HG03520 (cell line): ENCODE measurements around the gene IL17F.
"Not testable (repeated sequence)": the region's sequence is repeated elsewhere in the genome, so short reads cannot be mapped to it uniquely, and the experiment has no call there.

Source experiments
- ATAC-seq: cut with Tn5 transposase; IDR thresholded peaks from one replicate; pipeline ENCODE4 v1.9.1; 2021; ENCODE audit warnings: mild to moderate bottlenecking, moderate library complexity; ENCODE audit not compliant: unreplicated experiment

IL17F gene

DNA sequence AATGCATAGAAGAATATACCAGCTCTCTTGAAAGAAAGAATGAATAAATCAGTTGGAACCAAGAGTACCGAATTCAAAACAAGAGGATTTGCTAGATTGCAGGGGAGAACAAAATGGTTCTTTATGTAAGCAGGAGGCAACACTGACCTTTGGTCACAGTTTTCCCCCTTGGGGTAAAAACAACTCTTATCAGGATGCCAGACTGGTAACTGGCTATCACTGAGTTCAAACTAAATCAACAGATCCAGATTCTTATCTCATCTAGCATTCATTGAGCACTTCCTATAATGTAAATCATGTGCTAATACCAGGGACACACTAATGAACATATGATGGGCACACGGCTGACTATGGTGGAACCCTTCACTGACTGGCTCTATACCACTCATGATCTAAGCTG, 4.8 kb upstream of the IL17F start:
- ATAC-seq: no peak

- no peak for ATAC-seq
These were observed 1.1 kb upstream of the IL17F start for GRCh38 chr6:52245425-52245824.

DNA sequence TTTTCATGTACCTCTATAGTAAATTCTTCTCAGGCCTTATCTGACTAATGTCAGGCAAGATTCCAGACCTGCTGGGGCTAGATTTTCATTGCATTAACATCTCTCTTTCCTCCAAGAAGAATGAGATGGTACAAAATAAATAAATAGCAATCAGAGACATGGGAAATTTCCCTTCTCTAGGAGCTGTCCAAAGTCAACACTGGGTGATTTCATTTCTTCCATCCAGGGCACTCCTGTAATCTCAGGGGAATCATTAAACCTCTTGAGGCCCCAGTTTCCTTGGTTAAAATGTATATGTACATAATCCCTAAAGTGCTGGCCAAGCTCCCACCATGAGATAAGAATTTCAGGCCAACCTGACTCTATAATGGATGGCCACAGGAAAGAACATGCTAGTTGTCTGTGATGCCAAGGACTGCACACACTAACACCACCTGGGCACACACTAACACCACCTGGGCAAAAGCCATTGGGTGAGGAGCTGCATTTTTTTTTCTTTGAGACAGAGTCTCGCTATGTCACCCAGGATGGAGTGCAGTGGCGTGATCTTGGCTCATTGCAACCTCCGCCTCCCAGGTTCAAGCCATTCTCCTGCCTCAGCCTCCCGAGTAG, 912 bp downstream of the IL17F start:
- ATAC-seq: no peak

DNA sequence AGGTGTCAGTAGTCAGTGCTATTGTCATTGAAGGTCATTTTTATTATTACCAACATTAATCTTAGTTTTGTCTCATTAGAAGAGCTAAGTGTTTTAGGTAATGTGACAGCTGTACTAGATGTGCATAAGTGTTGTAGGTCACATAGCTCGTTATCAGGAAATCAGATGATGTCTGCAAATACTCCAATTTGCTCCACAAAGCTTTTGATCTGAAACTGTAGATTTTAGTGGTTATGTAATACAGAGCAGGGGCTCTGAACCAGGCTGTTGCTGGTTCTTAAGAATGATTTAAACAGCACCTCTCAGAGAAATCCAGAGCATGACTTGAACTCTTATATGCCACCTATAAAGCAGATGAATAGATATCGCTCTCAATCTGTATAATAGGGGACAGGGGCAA, 2.5 kb downstream of the IL17F start:
- ATAC-seq: no peak

DNA sequence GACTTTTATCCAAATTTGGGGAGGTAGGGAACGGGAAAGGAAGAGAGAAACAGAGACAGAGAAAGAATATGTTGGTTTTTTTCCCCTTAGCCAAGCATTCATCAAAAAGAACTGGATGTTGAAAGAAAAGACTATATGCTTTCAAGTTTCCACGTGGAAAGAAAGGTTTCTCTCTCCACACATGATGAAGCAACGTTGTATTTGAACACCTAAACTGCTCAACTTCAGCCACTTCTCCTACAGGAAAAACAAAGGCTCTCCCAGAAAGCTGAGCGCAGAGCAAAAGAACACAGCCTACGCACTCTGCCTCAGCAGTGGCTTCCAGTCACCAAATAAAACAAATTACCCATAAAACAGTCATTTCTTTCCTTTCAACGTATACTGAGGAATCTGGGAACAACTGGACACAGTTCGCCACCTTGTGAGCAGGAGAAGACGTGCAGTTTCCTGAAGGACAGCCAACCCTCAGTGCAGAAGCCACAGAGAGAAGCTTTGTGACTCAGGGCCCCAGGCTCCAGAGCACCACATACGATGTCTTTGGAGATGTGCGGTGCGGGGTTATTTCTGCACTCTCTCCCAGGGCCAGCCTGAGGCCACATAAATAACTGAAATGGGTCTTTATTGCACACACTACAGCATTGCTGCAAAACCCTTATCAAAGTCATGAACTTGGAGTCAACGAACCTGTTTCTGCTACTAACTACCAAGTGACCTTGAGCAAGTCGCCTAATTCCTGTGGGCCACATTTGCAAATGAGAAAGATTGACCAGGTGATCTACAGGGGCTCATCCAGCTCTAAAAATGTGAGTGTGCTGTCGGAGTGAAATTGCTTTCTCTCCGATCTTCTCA, 10.1 kb downstream of the IL17F start:
- peak; percentile 65 for ATAC-seq

GRCh38 chr6:52233005-52233404, 11.3 kb downstream of the IL17F start:
- no peak for ATAC-seq

- ATAC-seq: no peak
These were observed 12.7 kb downstream of the IL17F start for GRCh38 chr6:52231406-52232127.

- ATAC-seq: no peak
These were observed 13.6 kb downstream of the IL17F start for GRCh38 chr6:52230685-52231084.

DNA sequence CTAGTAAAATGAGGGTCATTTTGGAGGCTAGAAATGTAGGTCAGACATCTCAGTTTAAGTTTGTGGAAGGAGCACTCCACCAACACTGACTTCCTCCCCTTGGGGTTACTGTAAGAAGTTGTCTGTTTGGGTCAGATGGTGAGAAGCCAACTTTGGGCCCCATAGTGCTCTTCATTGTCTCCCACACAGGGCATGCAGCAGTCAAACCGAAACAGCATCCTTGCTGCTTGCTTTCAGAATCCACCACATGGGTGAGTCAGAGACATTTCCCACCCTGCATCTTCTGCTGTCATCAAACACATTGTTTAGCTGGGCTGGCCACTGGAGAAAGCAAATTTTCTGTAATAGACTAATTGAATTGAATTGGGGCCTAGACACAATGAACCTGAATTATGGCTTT, 16.8 kb downstream of the IL17F start:
- ATAC-seq: peak; percentile 100

DNA sequence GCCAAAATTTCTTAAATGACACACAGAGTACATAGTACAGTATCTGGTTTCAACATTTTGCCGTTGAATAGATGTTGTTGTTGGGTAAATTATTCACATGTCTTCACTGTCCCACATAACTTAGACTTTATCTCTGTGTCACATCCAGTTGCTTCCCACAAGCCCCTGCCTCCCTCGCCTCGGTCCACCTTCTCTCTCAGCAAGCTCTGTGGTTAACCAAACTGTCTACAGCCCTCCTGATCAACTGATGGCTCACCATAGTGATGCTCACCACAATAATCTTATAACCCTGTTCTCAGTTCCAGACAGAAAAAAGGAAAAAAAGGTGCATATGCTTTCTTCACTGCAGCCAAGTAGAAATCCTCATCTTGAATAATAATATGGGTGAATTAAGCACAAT, 23.0 kb downstream of the IL17F start:
- peak; percentile 85 for ATAC-seq

GRCh38 chr6:52217761-52218160, 26.5 kb downstream of the IL17F start:
- no peak for ATAC-seq

DNA sequence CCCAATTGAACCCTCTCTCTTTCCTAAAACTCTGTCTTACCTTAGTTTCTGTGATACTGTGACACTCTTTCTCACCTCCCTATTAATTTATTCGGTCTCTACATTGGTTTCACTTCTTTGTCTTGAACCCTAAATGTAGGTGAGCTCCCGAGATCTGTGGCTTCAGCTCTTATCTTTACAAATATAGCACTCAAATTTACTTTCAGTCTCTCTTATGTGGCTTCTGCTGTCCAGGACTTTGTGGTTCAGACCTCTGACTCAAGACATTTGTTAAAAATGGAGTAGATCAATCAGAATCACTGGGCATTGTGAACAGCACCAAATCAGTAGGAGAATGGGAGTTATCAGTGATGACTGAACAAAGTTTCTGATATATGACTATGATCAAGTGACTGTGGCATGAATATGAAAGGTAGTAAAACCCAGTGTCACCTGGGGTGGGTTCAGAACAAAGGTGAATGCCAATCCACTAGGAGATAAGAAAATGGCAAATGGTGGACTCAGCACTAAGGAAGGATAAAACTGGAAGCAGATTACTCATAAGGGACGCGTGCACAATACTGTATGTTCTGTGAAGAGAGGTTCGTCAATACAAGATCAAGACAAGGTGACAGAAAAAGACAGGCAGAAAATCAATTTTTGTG, 27.2 kb downstream of the IL17F start:
- ATAC-seq: no peak

DNA sequence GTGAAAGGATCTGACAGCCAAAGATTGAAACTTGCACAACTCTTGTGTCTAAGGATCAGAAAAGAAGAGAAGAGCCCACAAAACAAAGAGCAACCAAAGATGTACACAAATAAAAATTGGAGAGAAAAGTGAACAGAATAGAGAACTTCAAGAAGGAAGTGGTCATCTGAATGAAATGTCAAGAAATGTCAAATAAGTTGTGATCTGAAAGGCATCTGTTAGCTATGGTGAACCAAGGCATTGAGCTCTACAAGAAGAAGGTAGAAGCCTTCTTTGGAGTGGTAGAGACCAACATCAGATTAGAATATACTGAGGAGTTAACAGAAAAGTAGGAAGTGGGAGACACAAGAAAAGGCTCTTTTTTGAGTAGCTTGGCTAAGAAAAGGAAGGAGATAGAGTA, 28.5 kb downstream of the IL17F start:
- ATAC-seq: no peak

DNA sequence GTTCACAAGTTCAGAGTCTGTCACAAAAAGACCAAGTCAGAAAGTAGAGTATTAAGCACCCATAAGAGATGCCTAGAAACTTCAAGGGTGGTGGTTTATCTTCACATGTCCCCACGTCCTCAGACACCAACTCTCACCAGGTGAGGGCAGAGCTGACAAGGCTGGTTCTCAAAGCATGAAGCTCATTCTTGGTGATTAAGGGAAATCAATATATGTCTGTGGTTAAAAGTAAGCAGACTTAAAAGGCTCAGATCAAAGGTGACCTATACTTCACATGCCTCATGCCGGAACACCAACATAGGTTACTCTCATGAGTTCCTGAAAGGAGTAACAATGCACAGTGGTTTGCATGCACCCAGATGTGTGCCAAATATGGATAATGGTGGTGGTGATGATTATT, 31.2 kb downstream of the IL17F start:
- ATAC-seq: no peak

DNA sequence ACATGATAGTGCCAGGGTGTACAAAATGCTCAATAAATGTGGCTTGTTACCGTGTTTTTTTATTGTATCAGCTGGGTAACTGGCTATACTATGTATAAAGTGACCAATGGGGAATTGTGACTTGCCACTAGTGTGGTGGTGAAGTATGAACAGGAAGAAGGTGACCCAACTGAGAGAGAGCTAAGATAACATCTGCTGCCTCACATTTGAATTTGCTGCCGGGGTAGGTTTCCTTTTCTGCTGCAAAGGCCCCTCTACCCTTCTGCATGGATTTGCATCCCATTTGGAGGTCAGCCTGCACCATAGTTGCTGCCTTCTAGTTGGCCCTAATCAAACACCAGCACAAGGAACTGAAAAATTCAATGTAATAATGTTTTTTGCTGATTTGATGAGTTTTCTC, 34.1 kb downstream of the IL17F start:
- peak; percentile 79 for ATAC-seq

- ATAC-seq: no peak
These were observed 34.5 kb downstream of the IL17F start for GRCh38 chr6:52209770-52210169.

GRCh38 chr6:52208612-52209011, 35.7 kb downstream of the IL17F start:
- no peak for ATAC-seq

GRCh38 chr6:52207066-52207465, 37.2 kb downstream of the IL17F start:
- ATAC-seq: no peak

DNA sequence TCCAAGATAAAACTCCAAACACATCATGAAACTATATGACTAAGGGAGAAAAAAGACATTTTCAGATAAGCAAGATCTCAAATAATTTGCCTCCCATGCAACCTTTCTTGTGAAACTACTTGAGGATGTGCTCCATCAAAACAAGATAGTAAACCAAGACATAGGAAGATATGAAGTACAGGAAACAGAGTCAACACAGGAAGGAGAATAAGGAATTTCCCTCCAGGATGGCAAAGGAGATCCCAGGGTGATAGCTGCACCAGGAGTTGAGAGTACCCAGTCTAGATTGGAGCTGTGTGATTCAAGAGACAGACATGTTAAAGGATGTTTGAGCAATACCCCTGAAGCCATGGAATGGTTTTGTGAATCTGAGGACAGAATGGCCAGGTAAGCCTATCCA, 42.8 kb downstream of the IL17F start:
- ATAC-seq: no peak

DNA sequence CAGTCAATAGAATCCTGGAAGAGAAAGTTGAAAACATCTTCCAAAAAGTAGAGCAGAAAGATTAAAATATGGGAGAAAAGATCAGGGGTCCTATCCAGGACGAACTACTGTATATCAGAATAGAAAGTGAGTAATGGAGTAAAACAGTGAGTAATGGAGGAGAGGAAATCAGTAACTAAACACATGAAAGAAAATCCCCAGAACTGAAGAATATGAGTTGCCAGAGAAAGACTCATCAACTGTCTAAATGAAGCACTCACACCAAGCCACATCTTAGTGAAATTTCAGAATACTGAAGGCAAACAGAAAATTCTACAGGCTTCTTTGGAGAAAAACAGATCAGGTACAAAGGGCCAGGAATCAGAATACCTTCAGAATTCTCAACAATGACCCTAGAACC, 43.3 kb downstream of the IL17F start:
- ATAC-seq: no peak

DNA sequence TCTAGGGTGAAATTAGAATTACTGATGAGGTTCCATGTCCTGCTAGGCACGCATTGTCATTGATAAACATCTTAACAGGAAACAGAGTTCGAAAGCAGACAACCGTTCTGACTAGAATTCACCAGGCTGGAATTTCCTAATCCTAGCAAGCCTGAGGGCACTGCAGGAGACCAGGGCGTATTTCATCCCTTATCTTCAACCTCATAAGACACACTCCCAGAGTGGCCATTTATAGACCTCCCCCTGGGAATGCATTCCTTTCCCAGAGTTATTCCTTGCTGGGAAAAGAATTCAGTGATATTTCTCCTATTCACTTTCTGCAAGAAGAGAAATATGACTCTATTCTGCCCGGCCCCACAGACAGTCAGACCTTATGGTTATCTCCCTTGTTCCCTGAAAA, 44.2 kb downstream of the IL17F start:
- ATAC-seq: not testable (repeated sequence)
